ENCODE data around the gene GIT1. TPM values are rescaled to one million over a fixed set of nuclear protein-coding genes. Genes with fewer than 3 reads are reported as not detected.
A peak's percentile ranks its signal among the peaks of the same experiment; 100 is the strongest.

GIT1 gene
- total and polyA plus RNA-seq, 2 of the 13 experiments (the other 11 are each of a cell fraction or from before 2014, with no cell fraction given): 14.2 to 30.8 TPM

- TF ChIP-seq ZNF503 (CRISPR knock-in tag; IDR thresholded peaks at IDR 0.05) (0 out of 2 replicates have a peak, but pooled peaks have one; percentile 34), HMGXB4 (CRISPR knock-in tag; IDR thresholded peaks at IDR 0.05; ENCODE audit: borderline replicate concordance in 1 of 2, low read depth in 1 of 2) (peak; percentile 88 to 92; a peak in 3 of 4 replicates), ZSCAN29 (CRISPR knock-in tag; conservative IDR thresholded peaks at IDR 0.05) (0 out of 2 replicates have a peak, but pooled peaks have one; percentile 45), ASH2L (IDR thresholded peaks at IDR 0.05; ENCODE audit: insufficient read length, low read depth, low read length) (no peak), MTA1 (CRISPR knock-in tag; IDR thresholded peaks at IDR 0.05; ENCODE audit: borderline replicate concordance) (peak; percentile 66; the same call in 1 of the 2 replicates), HOMEZ (CRISPR knock-in tag; IDR thresholded peaks at IDR 0.05; ENCODE audit: low read depth) (peak; percentile 33; the same call in 1 of the 2 replicates)
Measured at GRCh38 chr17:29591737-29592608, 2.5 kb upstream of the GIT1 start (continued).
